ENCODE data around the gene DHODH. TPM values are rescaled to one million over a fixed set of nuclear protein-coding genes. Genes with fewer than 3 reads are reported as not detected.

The DHODH gene
- total RNA-seq = 1 to 10 TPM; 3.3 to 6.8 (median 4.7) TPM

DNA sequence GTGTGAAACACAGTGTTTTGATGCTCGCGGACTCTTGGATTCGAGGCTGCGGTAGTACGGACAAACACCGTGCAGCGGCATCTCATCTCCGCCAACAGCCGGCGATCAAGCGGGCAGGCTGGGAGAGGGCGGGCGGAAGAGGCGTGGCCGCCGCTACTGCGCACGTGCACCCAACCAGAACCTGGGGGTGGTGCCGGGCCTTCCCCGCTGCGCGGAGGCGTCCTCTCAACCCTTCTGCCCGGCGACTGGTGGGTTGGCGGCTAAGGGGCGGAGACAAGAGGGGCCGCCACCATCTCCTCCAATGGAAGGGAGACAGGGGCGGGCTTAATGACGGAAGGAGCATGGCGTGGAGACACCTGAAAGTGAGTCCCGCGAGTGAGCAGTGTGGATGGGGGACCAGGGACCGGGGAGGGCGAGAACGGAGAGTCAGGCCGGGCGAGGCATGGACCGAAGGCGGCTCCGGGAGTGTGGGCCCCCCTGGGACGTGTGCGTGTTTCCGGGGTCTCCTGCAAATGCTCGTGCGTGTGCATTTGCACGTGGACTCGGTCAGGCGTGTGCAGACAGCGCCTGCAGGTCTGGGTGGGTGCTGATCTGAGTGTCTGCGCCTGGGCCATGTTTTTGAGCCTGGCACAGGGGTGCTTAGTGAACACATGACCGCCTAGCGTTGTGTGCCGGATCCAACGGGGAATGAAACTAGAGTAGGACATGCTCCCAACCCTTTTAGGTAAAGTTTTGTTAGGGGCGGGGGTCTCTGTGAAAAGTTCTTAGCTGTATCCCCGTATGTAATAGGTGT lies at the start of gene DHODH:
Gene DHODH, plus strand, starts transcription at position 321 of the 793 bp plus-strand sequence. Its CDS starts 21 bp downstream, at position 342.
- no peaks in the 10 kb centered on the region for H3K27me3 ChIP-seq
- peaks cover 8 to 16% (median 10%) of the 10 kb centered on the region in 4 donors for H3K4me1 ChIP-seq
- H3K4me3 ChIP-seq = peak within 1 kb of the TSS; percentile 82 to 99 (median 87)
- peak; percentile 98 for DNase-seq (ENCODE audit: extremely low spot score)
- TF ChIP-seq POLR2AphosphoS5 (IDR thresholded peaks at IDR 0.05) (peak; percentile 80 to 87), POLR2A (IDR thresholded peaks at IDR 0.05; ENCODE audit: low read depth) (peak; percentile 22), EP300 (IDR thresholded peaks at IDR 0.05) (no peak)
- TF ChIP-seq, protein P1, sequence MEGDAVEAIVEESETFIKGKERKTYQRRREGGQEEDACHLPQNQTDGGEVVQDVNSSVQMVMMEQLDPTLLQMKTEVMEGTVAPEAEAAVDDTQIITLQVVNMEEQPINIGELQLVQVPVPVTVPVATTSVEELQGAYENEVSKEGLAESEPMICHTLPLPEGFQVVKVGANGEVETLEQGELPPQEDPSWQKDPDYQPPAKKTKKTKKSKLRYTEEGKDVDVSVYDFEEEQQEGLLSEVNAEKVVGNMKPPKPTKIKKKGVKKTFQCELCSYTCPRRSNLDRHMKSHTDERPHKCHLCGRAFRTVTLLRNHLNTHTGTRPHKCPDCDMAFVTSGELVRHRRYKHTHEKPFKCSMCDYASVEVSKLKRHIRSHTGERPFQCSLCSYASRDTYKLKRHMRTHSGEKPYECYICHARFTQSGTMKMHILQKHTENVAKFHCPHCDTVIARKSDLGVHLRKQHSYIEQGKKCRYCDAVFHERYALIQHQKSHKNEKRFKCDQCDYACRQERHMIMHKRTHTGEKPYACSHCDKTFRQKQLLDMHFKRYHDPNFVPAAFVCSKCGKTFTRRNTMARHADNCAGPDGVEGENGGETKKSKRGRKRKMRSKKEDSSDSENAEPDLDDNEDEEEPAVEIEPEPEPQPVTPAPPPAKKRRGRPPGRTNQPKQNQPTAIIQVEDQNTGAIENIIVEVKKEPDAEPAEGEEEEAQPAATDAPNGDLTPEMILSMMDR (IDR thresholded peaks at IDR 0.05) = peak in 2 of 3 experiments; percentile 19 to 22
- H3K27ac ChIP-seq (replicated peaks in 1 of 4) = peak within 1 kb of the TSS; percentile 19 to 85 (median 70)
- H3K36me3 ChIP-seq = peaks cover 0 to 13% (median 6%) of the 10 kb centered on the region in 4 donors
- no peaks in the 10 kb centered on the region for H3K9me3 ChIP-seq
- intact Hi-C loops (cut with DNase I) = no loop called here
- under 1% methylated on average over 38 of the region's 57 CpGs for WGBS

DNA sequence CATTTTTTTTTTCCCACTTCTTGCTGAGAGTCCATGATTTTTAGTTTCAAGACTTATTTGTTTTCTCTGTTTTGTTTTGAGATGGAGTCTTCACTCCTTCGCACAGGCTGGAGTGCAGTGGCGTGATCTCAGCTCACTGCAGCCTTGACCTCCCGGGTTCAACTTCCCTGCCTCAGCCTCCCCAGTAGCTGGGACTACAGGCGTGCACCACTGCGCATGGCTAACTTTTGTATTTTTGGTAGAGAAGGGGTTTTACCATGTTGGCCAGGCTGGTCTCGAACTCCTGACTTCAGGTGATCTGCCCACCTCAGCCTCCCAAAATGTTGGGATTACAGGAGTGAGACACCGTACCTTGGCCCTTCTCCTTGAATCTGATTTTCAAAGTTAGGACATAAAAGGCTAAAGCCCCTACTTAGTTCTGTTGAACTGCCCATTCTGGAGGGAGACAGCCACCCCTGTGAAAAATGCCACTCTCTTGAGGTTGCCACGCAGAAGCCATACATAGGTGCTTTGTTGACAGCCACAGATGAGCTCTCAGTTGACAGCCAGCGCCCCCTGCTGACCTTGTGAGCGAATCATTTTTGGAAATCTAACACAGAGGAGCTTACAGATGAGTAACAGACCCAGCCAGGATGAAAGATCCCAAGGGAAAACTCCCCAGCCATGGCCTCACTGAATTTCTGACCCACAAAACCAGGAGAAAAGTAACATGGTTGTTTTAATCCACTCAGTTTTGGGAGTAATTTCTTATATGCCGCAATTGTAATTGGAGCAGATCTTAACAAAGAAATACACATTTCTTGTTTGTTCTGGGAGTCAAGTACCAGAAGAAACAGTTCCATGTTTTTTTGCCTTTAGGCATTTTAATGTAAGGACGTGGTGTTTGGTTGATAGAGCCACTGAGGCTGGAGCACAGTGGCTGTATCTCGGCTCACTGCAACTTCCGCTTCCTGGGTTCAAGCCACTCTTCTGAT lies 47.2 kb upstream of the DHODH start:
- 55% methylated on average over 14 of the region's 14 CpGs for WGBS
- no peaks in the 10 kb centered on the region for H3K9me3 ChIP-seq
- no peaks in the 10 kb centered on the region for H3K27me3 ChIP-seq
- peak in 1 of 2 donors; percentile 51 for TF ChIP-seq POLR2AphosphoS5 (IDR thresholded peaks at IDR 0.05)
- no peak for TF ChIP-seq POLR2A (IDR thresholded peaks at IDR 0.05; ENCODE audit: low read depth)
- TF ChIP-seq, protein P1 (IDR thresholded peaks at IDR 0.05) = peak; percentile 76 to 79 (median 77)
- peak; percentile 96 for DNase-seq (ENCODE audit: extremely low spot score)
- no peaks in the 10 kb centered on the region for H3K4me1 ChIP-seq
- no peak overlapping the region for H3K27ac ChIP-seq (replicated peaks in 1 of 4)
- H3K4me3 ChIP-seq = no peak overlapping the region
- intact Hi-C loops (cut with DNase I) = loop anchor here (5.0 kb wide), 2 partner anchors 64 to 79 kb away; partner anchors contain the start of genes IST1 and ZNF821
- H3K36me3 ChIP-seq = no peaks in the 10 kb centered on the region

DNA sequence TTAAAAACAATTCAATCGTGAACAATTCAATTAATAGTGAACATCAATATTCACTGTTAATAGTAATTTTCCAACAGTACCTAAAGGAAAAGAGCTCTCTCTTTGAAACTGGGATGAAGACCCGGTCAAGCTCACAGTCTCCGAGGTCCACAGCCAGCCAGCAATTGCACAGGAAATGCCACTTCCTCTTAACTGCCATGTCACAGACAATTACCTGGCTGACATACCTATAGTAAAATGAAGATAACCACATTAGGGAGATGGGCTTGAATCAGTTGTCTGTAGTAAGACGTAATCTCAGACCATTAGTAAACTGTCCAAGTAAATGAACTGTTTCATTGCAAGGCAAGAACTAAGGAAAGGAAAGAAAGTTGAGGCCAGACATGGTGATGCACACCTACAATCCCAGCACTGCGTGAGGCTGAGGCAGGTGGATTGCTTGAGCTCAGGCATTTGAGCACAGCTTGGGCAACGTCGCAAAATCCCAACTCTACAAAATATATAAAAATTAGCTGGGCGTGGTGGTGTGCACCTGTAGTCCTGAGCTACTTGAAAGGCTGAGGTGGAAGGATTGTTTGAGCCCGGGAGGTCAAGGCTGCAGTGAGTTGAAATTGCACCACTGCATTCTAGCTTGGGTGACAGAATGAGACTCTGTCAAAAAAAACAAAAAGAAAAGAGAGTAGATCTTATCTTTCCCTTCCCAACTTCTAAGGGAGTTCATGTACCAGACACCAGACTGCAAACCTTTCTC lies 45.2 kb upstream of the DHODH start:
- Histone ChIP-seq H3K36me3 (no peaks in the 10 kb centered on the region), H3K9me3 (no peaks in the 10 kb centered on the region), H3K27me3 (no peaks in the 10 kb centered on the region), H3K4me3 (no peak overlapping the region), H3K4me1 (peaks cover 0 to 8% (median 0%) of the 10 kb centered on the region in 4 donors), H3K27ac (replicated peaks in 1 of 4) (no peak overlapping the region)
- 80% methylated on average over 9 of the region's 9 CpGs for WGBS
- intact Hi-C loops (cut with DNase I) = loop anchor here (5.0 kb wide), 2 partner anchors 66 to 81 kb away; partner anchors contain the start of genes IST1 and ZNF821
- no peak for DNase-seq (ENCODE audit: extremely low spot score)
- TF ChIP-seq, protein P1 (IDR thresholded peaks at IDR 0.05) = no peak
- TF ChIP-seq POLR2AphosphoS5 (IDR thresholded peaks at IDR 0.05) (no peak), POLR2A (IDR thresholded peaks at IDR 0.05; ENCODE audit: low read depth) (no peak), EP300 (IDR thresholded peaks at IDR 0.05) (no peak)

DNA sequence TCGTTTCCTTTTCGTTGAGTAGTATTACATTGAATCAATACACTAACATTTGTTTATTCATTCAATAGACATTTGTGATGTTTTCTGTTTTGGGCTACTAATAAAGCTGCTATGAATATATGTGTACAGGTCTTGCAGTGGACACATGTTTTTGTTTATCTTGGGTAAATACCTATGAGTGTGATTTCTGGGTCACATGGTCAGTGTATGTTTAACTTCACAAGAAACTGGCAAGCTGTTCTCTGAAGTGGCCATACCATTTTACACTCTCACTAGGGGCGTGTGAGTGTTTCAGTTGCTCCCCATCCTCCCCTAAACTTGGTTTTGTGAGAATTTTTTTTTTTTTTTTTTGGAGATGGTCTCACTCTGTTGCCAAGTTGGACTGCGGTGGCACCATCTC lies 43.3 kb upstream of the DHODH start:
- intact Hi-C loops (cut with DNase I) = no loop called here

More for the DNA sequence above, 43.3 kb upstream of the DHODH start:
- TF ChIP-seq, protein P1 (IDR thresholded peaks at IDR 0.05) = no peak
- TF ChIP-seq POLR2AphosphoS5 (IDR thresholded peaks at IDR 0.05) (no peak), EP300 (IDR thresholded peaks at IDR 0.05) (no peak), POLR2A (IDR thresholded peaks at IDR 0.05; ENCODE audit: low read depth) (no peak)
- Histone ChIP-seq H3K4me1 (peaks cover 0 to 8% (median 0%) of the 10 kb centered on the region in 4 donors), H3K36me3 (no peaks in the 10 kb centered on the region), H3K27me3 (no peaks in the 10 kb centered on the region), H3K4me3 (no peak overlapping the region), H3K9me3 (no peaks in the 10 kb centered on the region), H3K27ac (replicated peaks in 1 of 4) (no peak overlapping the region)
- no peak for DNase-seq (ENCODE audit: extremely low spot score)
- WGBS = 87% methylated on average over 4 of the region's 4 CpGs

Data from esophagus muscularis mucosa (tissue), 4 donors.